ENCODE measurements around the gene PTGER3.

GRCh38 chr1:71087060-71087459 lies 39.4 kb upstream of the PTGER3 start:
- TF ChIP-seq CREB1 (CRISPR knock-in tag; IDR thresholded peaks at IDR 0.05; ENCODE audit: low read depth) (no peak), CTCF (conservative IDR thresholded peaks at IDR 0.05; ENCODE audit: low read depth in 2 of 2) (peak; percentile 32 to 47), POLR2AphosphoS5 (IDR thresholded peaks at IDR 0.05; ENCODE audit: low read depth) (no peak), EZH2 (IDR thresholded peaks at IDR 0.05; ENCODE audit: low read depth, unreplicated experiment) (no peak), EZH2phosphoT487 (IDR thresholded peaks at IDR 0.05; ENCODE audit: unreplicated experiment) (no peak), ZNF114 (CRISPR knock-in tag; IDR thresholded peaks at IDR 0.05) (no peak), REST (IDR thresholded peaks at IDR 0.05; ENCODE audit: unreplicated experiment) (no peak), JUNB (IDR thresholded peaks at IDR 0.05; ENCODE audit: unreplicated experiment) (no peak), ETS1 (IDR thresholded peaks at IDR 0.05) (no peak), ZNF331 (CRISPR knock-in tag; IDR thresholded peaks at IDR 0.05; ENCODE audit: low read depth) (no peak), STAT1 (IDR thresholded peaks at IDR 0.05; ENCODE audit: unreplicated experiment) (no peak), NANOG (IDR thresholded peaks at IDR 0.05; ENCODE audit: borderline replicate concordance) (no peak), ZNF462 (CRISPR knock-in tag; IDR thresholded peaks at IDR 0.05) (no peak)

All from GM23338 (cell line).